ENCODE data around the gene CLDN16.

GRCh38 chr3:190424478-190425439 lies 36.8 kb downstream of the CLDN16 start:
- TF ChIP-seq POLR2A (IDR thresholded peaks at IDR 0.05; ENCODE audit: low read depth, low read length) (no peak), SMC3 (IDR thresholded peaks at IDR 0.05; ENCODE audit: low read depth, low read length) (peak; percentile 86), RCOR1 (IDR thresholded peaks at IDR 0.05; ENCODE audit: insufficient replicate concordance, low read length) (no peak), CTCF (conservative IDR thresholded peaks at IDR 0.05; ENCODE audit: low read depth, low read length) (peak; percentile 75), RAD21 (IDR thresholded peaks at IDR 0.05; ENCODE audit: low read length) (peak; percentile 81), RFX5 (IDR thresholded peaks at IDR 0.05; ENCODE audit: low read depth, low read length) (no peak)
